NCI-H524 treated with DMSO at 0.1 percent for 48 hours (cell line): ENCODE data around the gene DNMT1.
"Not testable (repeated sequence)": the region's sequence is repeated elsewhere in the genome, so short reads cannot be mapped to it uniquely, and the experiment has no call there.

Source experiments
- DNase-seq: peaks from one replicate; lab custom pipeline; 2025; lab: John Stamatoyannopoulos, UW

The DNMT1 gene

GRCh38 chr19:10194500-10195198 lies at the start of gene DNMT1:
TSS of gene DNMT1 (minus strand) at chr19:10194953. CDS start at chr19:10194899, 54 bp downstream.
- peak; percentile 92 for DNase-seq

- no peak for DNase-seq
Observed at GRCh38 chr19:10243606-10244005, 48.9 kb upstream of the DNMT1 start.

- not testable (repeated sequence) for DNase-seq
Observed at GRCh38 chr19:10241826-10242449, 47.2 kb upstream of the DNMT1 start.

- DNase-seq: no peak
Observed at GRCh38 chr19:10238172-10238783, 43.5 kb upstream of the DNMT1 start.

GRCh38 chr19:10237702-10238101 lies 42.9 kb upstream of the DNMT1 start:
- no peak for DNase-seq

GRCh38 chr19:10235409-10235808 lies 40.7 kb upstream of the DNMT1 start:
- DNase-seq: not testable (repeated sequence)

GRCh38 chr19:10235003-10235402 lies 40.2 kb upstream of the DNMT1 start:
- no peak for DNase-seq

GRCh38 chr19:10233946-10234345 lies 39.2 kb upstream of the DNMT1 start:
- DNase-seq: no peak

- DNase-seq: no peak
Observed at GRCh38 chr19:10231612-10232228, 37.0 kb upstream of the DNMT1 start.

GRCh38 chr19:10230861-10231611 lies 36.3 kb upstream of the DNMT1 start, which contains the start of gene S1PR2:
TSS of gene S1PR2 (minus strand) at chr19:10231331. CDS start at chr19:10224905, 6,426 bp downstream.
- no peak for DNase-seq

- DNase-seq: no peak
Observed at GRCh38 chr19:10230173-10230860, 35.6 kb upstream of the DNMT1 start.

GRCh38 chr19:10228920-10229319 lies 34.2 kb upstream of the DNMT1 start:
- DNase-seq: no peak

- no peak for DNase-seq
Observed at GRCh38 chr19:10228393-10228792, 33.6 kb upstream of the DNMT1 start.

GRCh38 chr19:10227026-10227971 lies 32.5 kb upstream of the DNMT1 start:
- DNase-seq: no peak

- no peak for DNase-seq
Observed at GRCh38 chr19:10226376-10227025, 31.7 kb upstream of the DNMT1 start.

- no peak for DNase-seq
Observed at GRCh38 chr19:10226021-10226375, 31.2 kb upstream of the DNMT1 start.

- no peak for DNase-seq
Observed at GRCh38 chr19:10224337-10224736, 29.6 kb upstream of the DNMT1 start.

- no peak for DNase-seq
Observed at GRCh38 chr19:10223488-10224213, 28.9 kb upstream of the DNMT1 start.
